Measurements from ENCODE around the gene MAP3K20.

DNA sequence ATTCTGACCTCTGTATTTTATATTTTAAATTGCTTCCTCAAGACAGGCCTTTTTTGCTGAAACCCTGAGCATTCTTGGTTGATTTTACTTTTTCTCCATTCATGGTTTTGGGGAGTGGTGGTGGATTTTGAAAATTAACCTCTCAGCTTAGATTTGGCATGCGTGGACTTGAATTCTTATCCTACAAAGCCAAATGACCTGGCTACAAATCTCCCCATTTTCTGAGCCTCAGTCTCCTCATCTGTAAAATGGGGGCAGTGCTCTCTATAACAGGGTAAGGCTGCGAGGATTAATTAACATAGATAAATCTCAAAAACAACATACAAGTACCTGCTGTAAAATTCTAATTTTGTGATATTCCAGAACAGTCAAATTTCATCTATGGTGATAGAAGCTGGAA lies 175.6 kb downstream of the MAP3K20 start:
- no peak for TF ChIP-seq POLR2AphosphoS5 (IDR thresholded peaks at IDR 0.05)
- TF ChIP-seq CTCF (IDR thresholded peaks at IDR 0.05): no peak

All from transverse colon (tissue), 4 donors.